ENCODE measurements around the gene BGN.

Gene BGN

DNA sequence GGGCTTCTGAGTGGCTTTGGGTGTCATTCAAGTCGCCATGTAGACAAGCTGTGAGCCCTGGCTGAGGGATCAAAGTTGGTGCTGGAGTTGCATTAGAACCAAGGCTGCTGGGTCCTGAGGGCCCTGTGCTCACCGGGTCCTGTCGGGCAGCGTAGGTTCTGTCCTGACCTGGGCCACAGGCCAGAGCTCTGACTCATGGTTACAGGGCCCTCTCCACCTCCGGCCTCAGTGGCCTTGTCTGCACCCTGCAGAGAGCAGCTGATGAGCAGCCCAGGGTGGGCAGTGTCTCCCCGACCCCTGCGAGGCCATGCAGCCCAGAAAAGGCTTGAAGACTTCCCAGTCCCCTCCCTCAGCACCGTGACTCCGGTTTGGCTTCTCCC lies 45.2 kb downstream of the BGN start:
- Histone ChIP-seq H3K4me3 (ENCODE audit: low read depth, low read length) (no peak overlapping the region), H3K9me3 (ENCODE audit: control insufficient read depth, insufficient read depth, low read depth, low read length) (no peaks in the 10 kb centered on the region), H3K4me1 (ENCODE audit: control insufficient read depth, insufficient read depth, low read length) (no peaks in the 10 kb centered on the region), H3K27ac (ENCODE audit: extremely low read depth, low read depth, low read length) (no peak overlapping the region), H3K36me3 (ENCODE audit: control insufficient read depth in 2 of 2, insufficient read depth in 1 of 2, low read length in 2 of 2) (no peaks in the 10 kb centered on the region)
- ChIA-PET POLR2A (no interaction called here), CTCF (interaction anchor here (0.6 to 3.5 kb wide), 36 partner anchors 9 to 1155 kb away, joined by 3 to 63 read pairs (median 5); partner anchors contain the start of genes DUSP9 and HAUS7)
- TF ChIP-seq ZNF621 (tag by site-specific recombination; IDR thresholded peaks at IDR 0.05) (no peak), ZNF335 (tag by site-specific recombination; conservative IDR thresholded peaks at IDR 0.05) (0 out of 2 replicates have a peak, but pooled peaks have one; percentile 34), ZNF423 (tag by site-specific recombination; IDR thresholded peaks at IDR 0.05) (0 out of 2 replicates have a peak, but pooled peaks have one; percentile 1), ZFHX2 (tag by site-specific recombination; conservative IDR thresholded peaks at IDR 0.05) (0 out of 2 replicates have a peak, but pooled peaks have one; percentile 1)

DNA sequence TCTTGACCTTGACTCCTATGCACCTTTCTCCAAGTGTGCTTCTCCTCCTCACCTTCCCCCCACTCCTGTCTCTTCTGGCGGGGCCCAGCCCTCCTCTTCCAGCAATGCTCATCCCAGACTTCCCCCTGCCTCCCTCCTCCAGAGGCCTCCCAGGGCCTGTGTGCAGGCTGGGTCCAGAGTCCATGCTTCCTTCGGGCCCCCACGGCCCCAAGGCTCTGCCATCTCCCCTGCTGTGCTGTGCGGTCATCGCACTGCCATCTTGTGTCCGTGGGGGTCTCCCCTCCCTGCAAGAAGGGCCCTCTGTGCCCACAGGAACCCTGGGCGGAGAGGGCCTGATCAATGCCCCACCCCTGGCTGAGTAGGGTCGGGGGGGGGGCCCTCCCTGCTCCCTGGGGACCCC lies 49.9 kb downstream of the BGN start:
- POLR2A ChIA-PET = no interaction called here
- Histone ChIP-seq H3K9me3 (ENCODE audit: control insufficient read depth, insufficient read depth, low read depth, low read length) (no peaks in the 10 kb centered on the region), H3K4me1 (ENCODE audit: control insufficient read depth, insufficient read depth, low read length) (no peaks in the 10 kb centered on the region), H3K27ac (ENCODE audit: extremely low read depth, low read depth, low read length) (no peak overlapping the region), H3K36me3 (ENCODE audit: control insufficient read depth in 2 of 2, insufficient read depth in 1 of 2, low read length in 2 of 2) (no peaks in the 10 kb centered on the region), H3K4me3 (ENCODE audit: low read depth, low read length) (no peak overlapping the region)
- CTCF ChIA-PET = interaction anchor here (1.5 kb wide), 1 partner anchor 37 kb away, joined by 4 read pairs; no protein-coding TSS in a partner anchor
- TF ChIP-seq, protein P1, sequence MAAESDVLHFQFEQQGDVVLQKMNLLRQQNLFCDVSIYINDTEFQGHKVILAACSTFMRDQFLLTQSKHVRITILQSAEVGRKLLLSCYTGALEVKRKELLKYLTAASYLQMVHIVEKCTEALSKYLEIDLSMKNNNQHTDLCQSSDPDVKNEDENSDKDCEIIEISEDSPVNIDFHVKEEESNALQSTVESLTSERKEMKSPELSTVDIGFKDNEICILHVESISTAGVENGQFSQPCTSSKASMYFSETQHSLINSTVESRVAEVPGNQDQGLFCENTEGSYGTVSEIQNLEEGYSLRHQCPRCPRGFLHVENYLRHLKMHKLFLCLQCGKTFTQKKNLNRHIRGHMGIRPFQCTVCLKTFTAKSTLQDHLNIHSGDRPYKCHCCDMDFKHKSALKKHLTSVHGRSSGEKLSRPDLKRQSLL (tag by site-specific recombination; IDR thresholded peaks at IDR 0.05) = no peak
- TF ChIP-seq ZIC2 (tag by site-specific recombination; IDR thresholded peaks at IDR 0.05) (peak; percentile 38), GLIS1 (tag by site-specific recombination; IDR thresholded peaks at IDR 0.05) (peak; percentile 86)

DNA sequence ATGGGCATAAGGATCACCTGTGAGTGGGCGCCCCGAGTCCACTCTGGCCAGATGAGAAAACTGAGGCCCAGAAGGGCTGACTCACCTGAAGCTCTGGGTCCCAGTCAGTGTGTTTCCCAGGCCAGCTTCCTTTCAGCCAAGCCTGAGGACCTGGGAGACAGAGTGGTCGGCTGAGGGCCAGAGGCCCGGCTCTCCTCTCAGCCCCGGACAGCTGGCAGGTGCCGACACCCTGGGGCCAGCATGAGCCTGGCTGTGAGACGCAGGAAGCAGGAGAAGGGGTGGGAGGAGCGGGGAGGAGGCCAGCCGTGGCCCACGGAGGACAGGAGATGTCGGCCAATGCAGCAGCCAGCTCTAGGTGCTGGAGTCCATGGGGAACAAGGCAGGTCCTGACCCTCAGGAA lies 51.6 kb downstream of the BGN start:
- no peak overlapping the region for H3K4me3 ChIP-seq (ENCODE audit: low read depth, low read length)
- POLR2A ChIA-PET = no interaction called here
- TF ChIP-seq IKZF3 (tag by site-specific recombination; IDR thresholded peaks at IDR 0.05) (no peak), ZNF10 (tag by site-specific recombination; IDR thresholded peaks at IDR 0.05) (no peak), ZNF433 (tag by site-specific recombination; IDR thresholded peaks at IDR 0.05; ENCODE audit: low read depth) (no peak), ZNF654 (tag by site-specific recombination; IDR thresholded peaks at IDR 0.05; ENCODE audit: low read depth) (no peak), ZNF658 (tag by site-specific recombination; IDR thresholded peaks at IDR 0.05) (no peak), SP3 (tag by site-specific recombination; IDR thresholded peaks at IDR 0.05) (no peak), ZNF830 (tag by site-specific recombination; IDR thresholded peaks at IDR 0.05; ENCODE audit: low read depth) (no peak), ZBTB7A (tag by site-specific recombination; IDR thresholded peaks at IDR 0.05; ENCODE audit: low read depth) (no peak)
- TF ChIP-seq, protein P2, sequence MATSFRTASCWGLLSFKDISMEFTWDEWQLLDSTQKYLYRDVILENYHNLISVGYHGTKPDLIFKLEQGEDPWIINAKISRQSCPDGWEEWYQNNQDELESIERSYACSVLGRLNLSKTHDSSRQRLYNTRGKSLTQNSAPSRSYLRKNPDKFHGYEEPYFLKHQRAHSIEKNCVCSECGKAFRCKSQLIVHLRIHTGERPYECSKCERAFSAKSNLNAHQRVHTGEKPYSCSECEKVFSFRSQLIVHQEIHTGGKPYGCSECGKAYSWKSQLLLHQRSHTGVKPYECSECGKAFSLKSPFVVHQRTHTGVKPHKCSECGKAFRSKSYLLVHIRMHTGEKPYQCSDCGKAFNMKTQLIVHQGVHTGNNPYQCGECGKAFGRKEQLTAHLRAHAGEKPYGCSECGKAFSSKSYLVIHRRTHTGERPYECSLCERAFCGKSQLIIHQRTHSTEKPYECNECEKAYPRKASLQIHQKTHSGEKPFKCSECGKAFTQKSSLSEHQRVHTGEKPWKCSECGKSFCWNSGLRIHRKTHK (tag by site-specific recombination; IDR thresholded peaks at IDR 0.05) = no peak
- TF ChIP-seq, protein P3, sequence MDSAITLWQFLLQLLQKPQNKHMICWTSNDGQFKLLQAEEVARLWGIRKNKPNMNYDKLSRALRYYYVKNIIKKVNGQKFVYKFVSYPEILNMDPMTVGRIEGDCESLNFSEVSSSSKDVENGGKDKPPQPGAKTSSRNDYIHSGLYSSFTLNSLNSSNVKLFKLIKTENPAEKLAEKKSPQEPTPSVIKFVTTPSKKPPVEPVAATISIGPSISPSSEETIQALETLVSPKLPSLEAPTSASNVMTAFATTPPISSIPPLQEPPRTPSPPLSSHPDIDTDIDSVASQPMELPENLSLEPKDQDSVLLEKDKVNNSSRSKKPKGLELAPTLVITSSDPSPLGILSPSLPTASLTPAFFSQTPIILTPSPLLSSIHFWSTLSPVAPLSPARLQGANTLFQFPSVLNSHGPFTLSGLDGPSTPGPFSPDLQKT (IDR thresholded peaks at IDR 0.05; ENCODE audit: borderline replicate concordance, low read depth, low read length) = no peak
- H3K36me3 ChIP-seq (ENCODE audit: control insufficient read depth in 2 of 2, insufficient read depth in 1 of 2, low read length in 2 of 2) = no peaks in the 10 kb centered on the region
- CTCF ChIA-PET = interaction anchor here (0.5 to 1.7 kb wide), 3 partner anchors 8 to 122 kb away, joined by 3 to 10 read pairs (median 5); no protein-coding TSS in a partner anchor
- no peaks in the 10 kb centered on the region for H3K9me3 ChIP-seq (ENCODE audit: control insufficient read depth, insufficient read depth, low read depth, low read length)
- H3K27ac ChIP-seq (ENCODE audit: extremely low read depth, low read depth, low read length) = no peak overlapping the region
- no peaks in the 10 kb centered on the region for H3K4me1 ChIP-seq (ENCODE audit: control insufficient read depth, insufficient read depth, low read length)
